K562 (cell line): ENCODE results near the gene KCTD13. TPM values are rescaled to one million over a fixed set of nuclear protein-coding genes. Genes with fewer than 3 reads are reported as not detected.

ENCODE experiments used
- ATF3 ChIP-seq, 2 experiments: fragments of 450-650 bp in 1 of 2; sonication (generic) in 1 of 2; formaldehyde crosslinking in 1 of 2; IDR thresholded peaks in 1 of 2; conservative IDR thresholded peaks in 1 of 2; 2 replicates each; pipeline versions ENCODE4 v1.6.1 to v1.8.1; 2016 to 2023; ENCODE audit warnings: mild to moderate bottlenecking in 2 of 2, moderate library complexity in 2 of 2, inconsistent platforms in 1 of 2, missing genetic modification reagents in 1 of 2
- CCNT2 ChIP-seq: IDR thresholded peaks from 2 replicates; pipeline ENCODE4 v1.6.1; 2011; ENCODE audit warnings: borderline replicate concordance, low read depth, mild to moderate bottlenecking, moderate library complexity, mixed read lengths, low read length; ENCODE audit not compliant: insufficient read length; ENCODE audit errors: extremely low read depth
- EWSR1 ChIP-seq: fragments of 450-650 bp; IDR thresholded peaks from 2 replicates; pipeline ENCODE4 v1.6.1; 2018; ENCODE audit warnings: borderline replicate concordance, mild to moderate bottlenecking, low read depth, moderate library complexity; ENCODE audit not compliant: partially characterized antibody
- HNRNPL ChIP-seq: fragments of 200-400 bp; formaldehyde crosslinking; IDR thresholded peaks from 2 replicates; pipeline ENCODE4 v1.6.1; 2017; ENCODE audit warnings: low read depth, mild to moderate bottlenecking, low read length
- KAT8 ChIP-seq: fragments of 450-650 bp; IDR thresholded peaks from 2 replicates; pipeline ENCODE4 v1.6.1; 2016; ENCODE audit warnings: low read depth, mild to moderate bottlenecking
- KDM2B ChIP-seq: fragments of 250-450 bp; sonication (Bioruptor Pico); IDR thresholded peaks from 2 replicates; pipeline ENCODE4 v1.8.0; 2021; ENCODE audit warnings: mild to moderate bottlenecking, moderate library complexity
- KHSRP ChIP-seq: fragments of 450-650 bp; IDR thresholded peaks from 2 replicates; pipeline ENCODE4 v1.6.1; 2017
- NFXL1 ChIP-seq: fragments of 450-650 bp; formaldehyde crosslinking; IDR thresholded peaks from 2 replicates; pipeline ENCODE4 v1.4.0; 2021; ENCODE audit warnings: mild to moderate bottlenecking
- NR2C2 ChIP-seq, 2 experiments: fragments of 200-800 bp in 1 of 2; sonication (Bioruptor generic) in 1 of 2; sonication (generic) in 1 of 2; formaldehyde crosslinking in 1 of 2; IDR thresholded peaks; 2 replicates each; pipeline versions ENCODE4 v1.6.1 to v1.8.0; 2016 to 2022; ENCODE audit warnings: mild to moderate bottlenecking in 1 of 2, missing compliant biosample characterization in 1 of 2, missing genetic modification characterization in 1 of 2, missing genetic modification reagents in 1 of 2
- NR3C1 ChIP-seq: sonication (generic); formaldehyde crosslinking; IDR thresholded peaks from 2 replicates; pipeline ENCODE4 v1.8.1; 2022; ENCODE audit warnings: missing genetic modification reagents
- PCBP2 ChIP-seq: fragments of 200-400 bp; formaldehyde crosslinking; IDR thresholded peaks from 2 replicates; pipeline ENCODE4 v1.6.1; 2018; ENCODE audit warnings: low read length, low read depth, mild to moderate bottlenecking, moderate library complexity; ENCODE audit not compliant: poor library complexity, severe bottlenecking
- RB1 ChIP-seq: fragments of 450-650 bp; IDR thresholded peaks from 2 replicates; pipeline ENCODE4 v1.6.1; 2017; ENCODE audit warnings: low read depth, mild to moderate bottlenecking
- SAFB2 ChIP-seq: fragments of 200-400 bp; formaldehyde crosslinking; IDR thresholded peaks from 2 replicates; pipeline ENCODE4 v1.6.1; 2018; ENCODE audit warnings: borderline replicate concordance, low read length, low read depth, moderate library complexity; ENCODE audit not compliant: severe bottlenecking
- SNRNP70 ChIP-seq: fragments of 200-400 bp; formaldehyde crosslinking; optimal IDR thresholded peaks from 2 replicates; pipeline ENCODE3; 2017; ENCODE audit warnings: low read depth, low read length
- XRCC3 ChIP-seq: fragments of 450-650 bp; IDR thresholded peaks from 2 replicates; pipeline ENCODE4 v1.6.1; 2017; ENCODE audit warnings: mild to moderate bottlenecking, moderate library complexity
- ZBTB2 ChIP-seq: fragments of 450-650 bp; IDR thresholded peaks from 2 replicates; pipeline ENCODE4 v1.6.1; 2016; ENCODE audit warnings: antibody characterized with exemption
- ZZZ3 ChIP-seq: fragments of 450-650 bp; IDR thresholded peaks from 2 replicates; pipeline ENCODE4 v1.6.1; 2016; ENCODE audit warnings: antibody characterized with exemption, mild to moderate bottlenecking, moderate library complexity
- polyA plus RNA-seq, 8 experiments: library from polyadenylated mRNA; depleted of rRNA in 4 of 8; stranded (reverse) in 5 of 8; unstranded in 3 of 8; fragments of >200 nt; fragmentation: Nextera tagmentation in 2 of 8; fragmentation: Illumina TruSeq in 1 of 8; extraction: Ambion mirVana in 2 of 8; extraction: Trizol in 1 of 8; gene quantifications; 2 replicates each; pipeline versions ENCODE4 v1.2.1 to v1.2.3, GENCODE V29; 2011 to 2014; ENCODE audit warnings: inconsistent platforms in 1 of 8, missing spikeins in 1 of 8
- total RNA-seq, 7 experiments: library from RNA; depleted of rRNA in 6 of 7; stranded (reverse); fragments of >200 nt in 6 of 7; fragmentation: Illumina TruSeq in 2 of 7; extraction: Trizol in 2 of 7; gene quantifications; 2 replicates each; pipeline versions ENCODE4 v1.2.1 to v1.2.3, GENCODE V29; 2011 to 2021; ENCODE audit warnings: low replicate concordance in 1 of 7
- TF ChIP-seq, protein P1 (sequence below), 3 experiments: IDR thresholded peaks in 2 of 3; conservative IDR thresholded peaks in 1 of 3; 2 replicates each; pipeline ENCODE4 v1.5.1; 2011 to 2012; ENCODE audit warnings: low read length in 3 of 3, mild to moderate bottlenecking in 3 of 3, control low read depth in 2 of 3, improper control_type of control experiment in 1 of 3, inconsistent platforms in 1 of 3, low read depth in 1 of 3, mixed read lengths in 1 of 3, moderate library complexity in 1 of 3; ENCODE audit not compliant: insufficient read depth in 2 of 3
- TF ChIP-seq, protein P2 (sequence below), 2 experiments: fragments of 450-650 bp; conservative IDR thresholded peaks; 2 replicates each; pipeline ENCODE4 v1.6.1; 2017; ENCODE audit warnings: mild to moderate bottlenecking in 2 of 2, moderate library complexity in 2 of 2

KCTD13 gene
- total and polyA plus RNA-seq, 9 of the 15 experiments (the other 6 are each of a cell fraction or from before 2014, with no cell fraction given), result 1.0 to 20.6 (median 9.8) TPM

- no peak for TF ChIP-seq NR2C2 (CRISPR knock-in tag; IDR thresholded peaks at IDR 0.05)
- TF ChIP-seq NR2C2 (tag; IDR thresholded peaks at IDR 0.05), result no peak
- TF ChIP-seq ATF3 (IDR thresholded peaks at IDR 0.05), result no peak
- TF ChIP-seq ATF3 (CRISPR knock-in tag; conservative IDR thresholded peaks at IDR 0.05), result no peak
- TF ChIP-seq SAFB2, result no peak
- no peak for TF ChIP-seq RB1
- no peak for TF ChIP-seq ZBTB2
- no peak for TF ChIP-seq EWSR1
- TF ChIP-seq, protein P1, sequence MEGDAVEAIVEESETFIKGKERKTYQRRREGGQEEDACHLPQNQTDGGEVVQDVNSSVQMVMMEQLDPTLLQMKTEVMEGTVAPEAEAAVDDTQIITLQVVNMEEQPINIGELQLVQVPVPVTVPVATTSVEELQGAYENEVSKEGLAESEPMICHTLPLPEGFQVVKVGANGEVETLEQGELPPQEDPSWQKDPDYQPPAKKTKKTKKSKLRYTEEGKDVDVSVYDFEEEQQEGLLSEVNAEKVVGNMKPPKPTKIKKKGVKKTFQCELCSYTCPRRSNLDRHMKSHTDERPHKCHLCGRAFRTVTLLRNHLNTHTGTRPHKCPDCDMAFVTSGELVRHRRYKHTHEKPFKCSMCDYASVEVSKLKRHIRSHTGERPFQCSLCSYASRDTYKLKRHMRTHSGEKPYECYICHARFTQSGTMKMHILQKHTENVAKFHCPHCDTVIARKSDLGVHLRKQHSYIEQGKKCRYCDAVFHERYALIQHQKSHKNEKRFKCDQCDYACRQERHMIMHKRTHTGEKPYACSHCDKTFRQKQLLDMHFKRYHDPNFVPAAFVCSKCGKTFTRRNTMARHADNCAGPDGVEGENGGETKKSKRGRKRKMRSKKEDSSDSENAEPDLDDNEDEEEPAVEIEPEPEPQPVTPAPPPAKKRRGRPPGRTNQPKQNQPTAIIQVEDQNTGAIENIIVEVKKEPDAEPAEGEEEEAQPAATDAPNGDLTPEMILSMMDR (IDR thresholded peaks at IDR 0.05 in 2 of 3, conservative IDR thresholded peaks at IDR 0.05 in 1 of 3; ENCODE audit: insufficient read depth in 2 of 3, low read depth in 1 of 3, low read length in 3 of 3), result peak in 2 of 3 experiments; percentile 25 to 39; a peak in 1 of 6 replicates
- no peak for TF ChIP-seq KDM2B (CRISPR knock-in tag)
- TF ChIP-seq ZZZ3, result no peak
- no peak for TF ChIP-seq NR3C1 (CRISPR knock-in tag)
- TF ChIP-seq PCBP2, result no peak
- no peak for TF ChIP-seq KAT8
- no peak for TF ChIP-seq NFXL1 (CRISPR knock-in tag)
- no peak for TF ChIP-seq CCNT2
- no peak for TF ChIP-seq HNRNPL
- TF ChIP-seq SNRNP70, result no peak
- TF ChIP-seq, protein P2, sequence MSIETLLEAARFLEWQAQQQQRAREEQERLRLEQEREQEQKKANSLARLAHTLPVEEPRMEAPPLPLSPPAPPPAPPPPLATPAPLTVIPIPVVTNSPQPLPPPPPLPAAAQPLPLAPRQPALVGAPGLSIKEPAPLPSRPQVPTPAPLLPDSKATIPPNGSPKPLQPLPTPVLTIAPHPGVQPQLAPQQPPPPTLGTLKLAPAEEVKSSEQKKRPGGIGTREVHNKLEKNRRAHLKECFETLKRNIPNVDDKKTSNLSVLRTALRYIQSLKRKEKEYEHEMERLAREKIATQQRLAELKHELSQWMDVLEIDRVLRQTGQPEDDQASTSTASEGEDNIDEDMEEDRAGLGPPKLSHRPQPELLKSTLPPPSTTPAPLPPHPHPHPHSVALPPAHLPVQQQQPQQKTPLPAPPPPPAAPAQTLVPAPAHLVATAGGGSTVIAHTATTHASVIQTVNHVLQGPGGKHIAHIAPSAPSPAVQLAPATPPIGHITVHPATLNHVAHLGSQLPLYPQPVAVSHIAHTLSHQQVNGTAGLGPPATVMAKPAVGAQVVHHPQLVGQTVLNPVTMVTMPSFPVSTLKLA (conservative IDR thresholded peaks at IDR 0.05), result peak in 1 of 2 experiments; percentile 83; a peak in 1 of 4 replicates
- no peak for TF ChIP-seq KHSRP
- TF ChIP-seq XRCC3, result no peak
These were observed 26.4 kb downstream of the KCTD13 start, which contains the start of gene SEZ6L2 (continued) for GRCh38 chr16:29899516-29900101.
